ENCODE measurements around the gene LSM5.

DNA sequence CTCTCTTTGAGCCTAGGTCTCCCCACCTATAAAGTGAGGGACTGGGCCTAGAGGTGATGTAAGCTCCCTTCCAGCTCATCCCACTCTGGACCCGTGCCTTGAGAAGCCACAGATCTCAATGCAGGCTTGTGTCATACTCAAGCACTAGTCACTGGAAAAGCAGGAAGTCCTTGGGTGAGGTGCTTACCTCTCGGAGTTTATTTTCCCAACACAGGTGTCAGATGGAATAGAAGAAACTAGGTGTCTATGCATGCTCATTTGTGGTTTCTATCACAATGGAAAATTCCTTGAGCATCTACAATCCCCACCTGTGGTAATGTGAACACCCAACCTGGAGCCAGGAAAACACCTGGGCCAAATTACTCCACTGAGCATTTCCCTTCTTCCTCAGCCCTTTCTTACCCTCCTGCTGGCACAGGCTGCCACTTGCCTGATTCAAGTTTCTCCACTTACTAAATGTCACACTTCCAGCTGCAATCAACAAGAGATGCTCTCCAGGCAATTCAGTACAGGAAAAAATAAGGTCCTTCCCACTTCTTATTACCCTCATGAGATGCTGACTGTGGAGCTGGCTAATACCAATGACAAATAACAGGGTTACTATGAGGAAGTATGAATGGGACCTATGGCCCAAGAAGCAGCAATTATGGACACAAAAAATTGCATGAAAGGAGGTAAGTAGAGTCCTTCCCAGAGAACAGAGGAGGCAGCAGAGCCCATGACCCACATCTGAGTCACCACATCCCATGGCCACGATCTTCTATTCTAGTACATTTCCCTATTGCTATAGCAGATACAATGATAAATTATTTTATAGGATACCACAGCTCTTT lies 13.1 kb downstream of the LSM5 start:
- no peak for TF ChIP-seq POLR2AphosphoS5 (IDR thresholded peaks at IDR 0.05)
- TF ChIP-seq, protein P1, sequence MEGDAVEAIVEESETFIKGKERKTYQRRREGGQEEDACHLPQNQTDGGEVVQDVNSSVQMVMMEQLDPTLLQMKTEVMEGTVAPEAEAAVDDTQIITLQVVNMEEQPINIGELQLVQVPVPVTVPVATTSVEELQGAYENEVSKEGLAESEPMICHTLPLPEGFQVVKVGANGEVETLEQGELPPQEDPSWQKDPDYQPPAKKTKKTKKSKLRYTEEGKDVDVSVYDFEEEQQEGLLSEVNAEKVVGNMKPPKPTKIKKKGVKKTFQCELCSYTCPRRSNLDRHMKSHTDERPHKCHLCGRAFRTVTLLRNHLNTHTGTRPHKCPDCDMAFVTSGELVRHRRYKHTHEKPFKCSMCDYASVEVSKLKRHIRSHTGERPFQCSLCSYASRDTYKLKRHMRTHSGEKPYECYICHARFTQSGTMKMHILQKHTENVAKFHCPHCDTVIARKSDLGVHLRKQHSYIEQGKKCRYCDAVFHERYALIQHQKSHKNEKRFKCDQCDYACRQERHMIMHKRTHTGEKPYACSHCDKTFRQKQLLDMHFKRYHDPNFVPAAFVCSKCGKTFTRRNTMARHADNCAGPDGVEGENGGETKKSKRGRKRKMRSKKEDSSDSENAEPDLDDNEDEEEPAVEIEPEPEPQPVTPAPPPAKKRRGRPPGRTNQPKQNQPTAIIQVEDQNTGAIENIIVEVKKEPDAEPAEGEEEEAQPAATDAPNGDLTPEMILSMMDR (IDR thresholded peaks at IDR 0.05) = no peak
- TF ChIP-seq POLR2A (IDR thresholded peaks at IDR 0.05) = no peak

Measured in prostate gland (tissue), 2 donors.